Endometrial microvascular endothelial cells (primary cell): ENCODE results near the gene ATG4B. TPM values are rescaled to one million over a fixed set of nuclear protein-coding genes. Genes with fewer than 3 reads are reported as not detected.

Source experiments
- in situ Hi-C: cut with HindIII; loops from 2 replicates; pipeline ENCODE4 v1.10.0; 2017; ENCODE audit warnings: low sequenced_read_pairs, low pct_unique_long_range_greater_than_20kb; ENCODE audit errors: inconsistent ontology term
- total RNA-seq: library from RNA; depleted of rRNA; stranded (reverse); fragments of >200 nt; gene quantifications from one replicate; pipeline ENCODE4 v1.2.3, GENCODE V29; 2015; ENCODE audit errors: inconsistent ontology term

ATG4B gene
- total RNA-seq, 1 donor from 2014 or later, result 67.7 TPM

GRCh38 chr2:241677392-241677791, 39.9 kb downstream of the ATG4B start:
- in situ Hi-C loops, result no loop called here

GRCh38 chr2:241678307-241678706, 40.8 kb downstream of the ATG4B start:
- in situ Hi-C loops, result no loop called here

- in situ Hi-C loops, result no loop called here
These were observed 41.5 kb downstream of the ATG4B start for GRCh38 chr2:241678784-241679540.

GRCh38 chr2:241680044-241680443, 42.6 kb downstream of the ATG4B start:
- in situ Hi-C loops, result no loop called here

- in situ Hi-C loops, result no loop called here
These were observed 43.5 kb downstream of the ATG4B start for GRCh38 chr2:241680827-241681599.

GRCh38 chr2:241686324-241686649, 48.8 kb downstream of the ATG4B start:
- in situ Hi-C loops, result no loop called here

GRCh38 chr2:241686650-241687425, 49.3 kb downstream of the ATG4B start, which contains the start of gene DTYMK:
DTYMK (minus strand) TSS chr2:241686815; CDS start chr2:241686783, 32 bp downstream.
- in situ Hi-C loops, result no loop called here

- in situ Hi-C loops, result no loop called here
These were observed 51.8 kb downstream of the ATG4B start for GRCh38 chr2:241689306-241689705.

GRCh38 chr2:241690202-241690717, 52.8 kb downstream of the ATG4B start:
- in situ Hi-C loops, result no loop called here

GRCh38 chr2:241692448-241692847, 55.0 kb downstream of the ATG4B start:
- in situ Hi-C loops, result no loop called here

- in situ Hi-C loops, result no loop called here
These were observed 58.2 kb downstream of the ATG4B start for GRCh38 chr2:241695651-241696050.

GRCh38 chr2:241701149-241701398, 63.6 kb downstream of the ATG4B start:
- in situ Hi-C loops, result no loop called here

GRCh38 chr2:241701399-241702154, 64.1 kb downstream of the ATG4B start, which contains the start of gene ING5:
ING5 (plus strand) TSS chr2:241702039; CDS start chr2:241702066, 27 bp downstream.
- in situ Hi-C loops, result no loop called here

- in situ Hi-C loops, result no loop called here
These were observed 64.9 kb downstream of the ATG4B start for GRCh38 chr2:241702155-241703031.

GRCh38 chr2:241703032-241703604, 65.6 kb downstream of the ATG4B start:
- in situ Hi-C loops, result no loop called here

GRCh38 chr2:241706537-241706936, 69.0 kb downstream of the ATG4B start:
- in situ Hi-C loops, result no loop called here

GRCh38 chr2:241708879-241709278, 71.4 kb downstream of the ATG4B start:
- in situ Hi-C loops, result no loop called here

GRCh38 chr2:241719093-241719492, 81.6 kb downstream of the ATG4B start:
- in situ Hi-C loops, result no loop called here
